CD4-positive, alpha-beta memory T cell (primary cell): Measurements from ENCODE around the gene NAA80. TPM values are rescaled to one million over a fixed set of nuclear protein-coding genes. Genes with fewer than 3 reads are reported as not detected.

Source experiments
- CTCF ChIA-PET: fragments of 350-600 bp; sonication (Branson Sonifier 250); formaldehyde crosslinking; loops from one replicate; lab custom pipeline; 2021; ENCODE audit warnings: inconsistent platforms; ENCODE audit not compliant: partially characterized antibody; lab: Charles Lee
- POLR2A ChIA-PET: fragments of 350-600 bp; sonication (Branson Sonifier 250); formaldehyde crosslinking; loops from one replicate; lab custom pipeline; 2021; ENCODE audit not compliant: partially characterized antibody; lab: Charles Lee
- DNase-seq, 5 donors: peaks; one replicate each; pipeline versions ENCODE4 v3.0.0 to v3.0.0-alpha.2; 2020 to 2022; ENCODE audit warnings: mixed read lengths in 1 of 5
- H3K27ac ChIP-seq: one replicate; pipeline ENCODE4 v1.7.0; 2013; ENCODE audit warnings: low read depth, low read length
- H3K27me3 ChIP-seq: 2 replicates; pipeline ENCODE4 v1.7.0; 2013; ENCODE audit warnings: mild to moderate bottlenecking, low read length, moderate library complexity; ENCODE audit not compliant: insufficient read depth
- H3K36me3 ChIP-seq: 2 replicates; pipeline ENCODE4 v1.7.0; 2013; ENCODE audit warnings: mild to moderate bottlenecking, low read length, moderate library complexity; ENCODE audit not compliant: insufficient read depth
- H3K4me1 ChIP-seq: 2 replicates; pipeline ENCODE4 v1.7.0; 2013; ENCODE audit warnings: mild to moderate bottlenecking, low read length, moderate library complexity; ENCODE audit not compliant: insufficient read depth
- H3K4me3 ChIP-seq, 2 donors: one replicate each; pipeline ENCODE4 v1.7.0; 2013; ENCODE audit warnings: low read length in 2 of 2, mild to moderate bottlenecking in 1 of 2
- H3K9me3 ChIP-seq, 2 donors: one replicate each; pipeline ENCODE4 v1.7.0; 2013; ENCODE audit warnings: low read length in 2 of 2, control low read depth in 1 of 2; ENCODE audit not compliant: control insufficient read depth in 1 of 2
- H3K27ac Mint-ChIP-seq, 7 donors: one replicate each; pipeline ENCODE4 v1.8.0; 2020 to 2021; ENCODE audit warnings: mixed read lengths in 7 of 7, mild to moderate bottlenecking in 6 of 7, inconsistent platforms in 3 of 7, moderate library complexity in 3 of 7
- H3K27me3 Mint-ChIP-seq, 2 donors: one replicate each; pipeline ENCODE4 v1.8.0; 2020 to 2021; ENCODE audit warnings: mixed read lengths in 2 of 2
- H3K36me3 Mint-ChIP-seq, 2 donors: one replicate each; pipeline ENCODE4 v1.8.0; 2020 to 2021; ENCODE audit warnings: mixed read lengths in 2 of 2, inconsistent platforms in 1 of 2, mild to moderate bottlenecking in 1 of 2
- H3K4me1 Mint-ChIP-seq, 4 donors: one replicate each; pipeline ENCODE4 v1.8.0; 2020 to 2021; ENCODE audit warnings: mixed read lengths in 4 of 4, mild to moderate bottlenecking in 1 of 4
- H3K4me3 Mint-ChIP-seq, 8 donors: one replicate each; pipeline ENCODE4 v1.8.0; 2020 to 2021; ENCODE audit warnings: mixed read lengths in 8 of 8, mild to moderate bottlenecking in 7 of 8, moderate library complexity in 6 of 8, inconsistent platforms in 3 of 8
- H3K9me3 Mint-ChIP-seq, 8 donors: one replicate each; pipeline ENCODE4 v1.8.0; 2020 to 2021; ENCODE audit warnings: mixed read lengths in 8 of 8, mild to moderate bottlenecking in 5 of 8, inconsistent platforms in 3 of 8, moderate library complexity in 1 of 8
- intact Hi-C: fragments of 100-400 bp; cut with micrococcal nuclease; formaldehyde crosslinking; loops from one replicate; pipeline ENCODE4 v1.15.1; 2023
- polyA plus RNA-seq, 2 donors: library from polyadenylated mRNA; unstranded; fragments of 300-500 nt; fragmentation: Illumina TruSeq; gene quantifications; one replicate each; pipeline ENCODE4 v1.2.3, GENCODE V29; 2021
- total RNA-seq, 2 experiments: library from RNA; stranded (reverse); gene quantifications; one replicate each; pipeline ENCODE4 v1.2.3, GENCODE V29; 2021

Gene NAA80
- total and polyA plus RNA-seq, 4 experiments from 2014 or later, result 16.7 to 33.7 (median 31.7) TPM

DNA sequence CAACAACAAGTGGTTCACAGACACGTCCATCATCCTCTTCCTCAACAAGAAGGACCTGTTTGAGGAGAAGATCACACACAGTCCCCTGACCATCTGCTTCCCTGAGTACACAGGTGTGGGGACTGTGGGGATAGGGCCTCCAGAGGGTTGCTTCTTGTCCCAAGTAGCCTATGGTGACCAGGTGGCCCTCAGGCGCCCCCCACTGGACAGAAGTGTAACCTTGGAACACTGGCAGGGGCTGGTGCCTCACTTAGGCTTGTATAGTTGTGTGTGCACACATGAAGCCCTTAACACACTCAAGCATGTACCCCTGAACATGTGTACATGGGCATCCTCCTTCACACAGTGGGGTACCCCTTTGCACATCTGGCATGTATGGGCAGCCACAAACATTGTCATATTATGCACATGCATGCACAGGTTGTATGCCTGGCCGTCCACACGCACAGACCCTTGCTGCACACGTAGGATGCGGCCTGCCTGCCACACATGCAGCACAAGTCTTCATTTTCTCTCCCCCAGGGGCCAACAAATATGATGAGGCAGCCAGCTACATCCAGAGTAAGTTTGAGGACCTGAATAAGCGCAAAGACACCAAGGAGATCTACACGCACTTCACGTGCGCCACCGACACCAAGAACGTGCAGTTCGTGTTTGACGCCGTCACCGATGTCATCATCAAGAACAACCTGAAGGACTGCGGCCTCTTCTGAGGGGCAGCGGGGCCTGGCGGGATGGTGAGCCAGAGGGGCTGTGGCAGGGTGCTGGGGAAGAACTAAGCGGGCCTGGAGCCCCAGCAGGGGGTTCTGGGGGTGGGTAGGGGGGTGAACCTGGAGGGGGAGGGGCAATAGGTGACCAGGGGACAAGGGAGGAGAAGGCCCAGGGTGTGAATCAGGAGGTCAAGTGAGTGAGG is 42.0 kb downstream of the NAA80 start:
- intact Hi-C loops, result no loop called here
- Histone ChIP-seq H3K4me1 (peaks cover 13% of the 10 kb centered on the region), H3K4me3 (no peak overlapping the region), H3K27ac (no peak overlapping the region), H3K27me3 (no peaks in the 10 kb centered on the region), H3K36me3 (peaks cover 57% of the 10 kb centered on the region), H3K9me3 (no peaks in the 10 kb centered on the region)
- Mint-ChIP-seq H3K27me3 (no peaks in the 10 kb centered on the region), H3K27ac (peak overlapping the region in 4 of 7 donors; percentile 15 to 71 (median 45)), H3K9me3 (no peaks in the 10 kb centered on the region), H3K4me3 (peak overlapping the region in 2 of 8 donors; percentile 25 to 32), H3K4me1 (peaks cover 6 to 9% (median 8%) of the 10 kb centered on the region in 4 donors), H3K36me3 (peaks cover 23 to 49% of the 10 kb centered on the region in 2 donors)
- POLR2A ChIA-PET, result interaction anchor here (1.0 to 5.2 kb wide), 2 partner anchors 9 to 11 kb away, joined by 3 to 35 read pairs; no protein-coding TSS in a partner anchor
- CTCF ChIA-PET, result interaction anchor here (0.7 to 6.2 kb wide), 9 partner anchors 7 to 63 kb away, joined by 3 to 34 read pairs (median 11); partner anchors contain the start of gene GNAI2
- no peak for DNase-seq

DNA sequence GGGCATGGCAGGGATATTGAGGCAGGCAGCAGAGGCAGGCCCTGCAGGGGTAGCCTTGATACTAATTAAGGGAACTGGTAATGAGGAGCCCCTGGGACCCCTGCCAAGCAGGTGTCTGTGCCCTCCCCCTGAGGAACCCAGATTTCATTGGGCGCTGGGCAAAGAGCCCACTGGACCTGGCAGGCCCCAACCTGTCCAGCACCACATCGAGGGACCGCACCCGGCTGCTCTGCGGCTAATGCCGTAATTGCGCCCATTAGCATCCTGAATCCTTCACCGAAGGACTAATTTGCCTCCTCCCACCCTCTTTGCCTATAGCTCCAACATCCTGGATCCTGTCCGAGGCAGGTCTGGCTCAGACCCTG is 44.0 kb downstream of the NAA80 start:
- POLR2A ChIA-PET, result no interaction called here
- H3K4me3 Mint-ChIP-seq, result no peak overlapping the region
- H3K27ac ChIP-seq, result no peak overlapping the region
- no peaks in the 10 kb centered on the region for H3K9me3 ChIP-seq
- no peaks in the 10 kb centered on the region for H3K27me3 ChIP-seq
- CTCF ChIA-PET, result interaction anchor here (2.8 to 6.2 kb wide), 2 partner anchors 9 to 61 kb away, joined by 12 to 34 read pairs; no protein-coding TSS in a partner anchor
- peaks cover 73% of the 10 kb centered on the region for H3K36me3 ChIP-seq
- peaks cover 23 to 57% of the 10 kb centered on the region in 2 donors for H3K36me3 Mint-ChIP-seq
- no peak overlapping the region for H3K27ac Mint-ChIP-seq
- H3K9me3 Mint-ChIP-seq, result no peaks in the 10 kb centered on the region
- peaks cover 25% of the 10 kb centered on the region for H3K4me1 ChIP-seq
- no peak overlapping the region for H3K4me3 ChIP-seq
- peaks cover 12 to 23% (median 17%) of the 10 kb centered on the region in 4 donors for H3K4me1 Mint-ChIP-seq
- no peaks in the 10 kb centered on the region for H3K27me3 Mint-ChIP-seq
- DNase-seq, result no peak
- intact Hi-C loops, result no loop called here

DNA sequence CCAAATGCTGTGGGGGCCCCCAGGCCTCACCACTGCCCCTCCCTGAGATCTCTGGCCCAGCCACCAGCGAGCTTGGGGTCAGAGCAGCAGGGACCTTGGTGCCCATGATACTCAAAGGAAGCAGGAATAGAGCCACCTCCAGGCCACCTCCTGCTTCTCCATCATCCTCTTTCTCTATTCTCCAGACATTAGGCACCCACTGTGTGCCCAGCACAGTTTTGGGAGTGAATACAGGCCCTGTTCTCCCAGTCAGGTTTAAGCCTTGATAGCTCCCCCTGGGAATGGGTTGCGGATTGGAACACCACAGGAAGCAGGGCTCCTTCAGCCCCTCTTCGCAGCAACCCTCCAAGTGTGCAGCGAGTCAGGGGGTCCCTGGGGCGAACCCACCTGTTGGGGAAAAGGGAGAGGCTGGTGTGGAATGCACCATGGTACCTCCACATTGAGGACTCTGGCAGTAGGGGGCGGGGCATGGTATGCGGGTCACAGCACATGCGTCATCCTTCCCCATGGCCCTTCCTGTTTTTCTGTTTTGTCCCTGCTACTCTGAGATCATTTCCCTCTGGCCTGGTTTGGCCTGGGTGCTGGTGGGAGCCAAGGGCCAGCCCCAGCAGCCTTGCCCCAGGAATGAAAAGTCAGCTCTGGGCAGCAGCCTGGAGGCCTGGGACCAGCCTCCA is 44.5 kb downstream of the NAA80 start:
- no peak for DNase-seq
- peaks cover 23 to 60% of the 10 kb centered on the region in 2 donors for H3K36me3 Mint-ChIP-seq
- Histone ChIP-seq H3K4me1 (peaks cover 27% of the 10 kb centered on the region), H3K27ac (no peak overlapping the region), H3K36me3 (peaks cover 78% of the 10 kb centered on the region), H3K9me3 (no peaks in the 10 kb centered on the region), H3K4me3 (no peak overlapping the region), H3K27me3 (no peaks in the 10 kb centered on the region)
- ChIA-PET CTCF (interaction anchor here (1.7 to 2.8 kb wide), 2 partner anchors 60 kb away, joined by 8 to 12 read pairs; no protein-coding TSS in a partner anchor), POLR2A (interaction anchor here (1.2 to 1.5 kb wide), 2 partner anchors 18 to 19 kb away, joined by 5 read pairs; partner anchors contain the start of gene GNAI2)
- H3K27me3 Mint-ChIP-seq, result no peaks in the 10 kb centered on the region
- H3K4me3 Mint-ChIP-seq, result no peak overlapping the region
- H3K27ac Mint-ChIP-seq, result peak overlapping the region in 3 of 7 donors; percentile 18 to 86 (median 44)
- H3K4me1 Mint-ChIP-seq, result peaks cover 15 to 27% (median 19%) of the 10 kb centered on the region in 4 donors
- H3K9me3 Mint-ChIP-seq, result no peaks in the 10 kb centered on the region
- intact Hi-C loops, result no loop called here

DNA sequence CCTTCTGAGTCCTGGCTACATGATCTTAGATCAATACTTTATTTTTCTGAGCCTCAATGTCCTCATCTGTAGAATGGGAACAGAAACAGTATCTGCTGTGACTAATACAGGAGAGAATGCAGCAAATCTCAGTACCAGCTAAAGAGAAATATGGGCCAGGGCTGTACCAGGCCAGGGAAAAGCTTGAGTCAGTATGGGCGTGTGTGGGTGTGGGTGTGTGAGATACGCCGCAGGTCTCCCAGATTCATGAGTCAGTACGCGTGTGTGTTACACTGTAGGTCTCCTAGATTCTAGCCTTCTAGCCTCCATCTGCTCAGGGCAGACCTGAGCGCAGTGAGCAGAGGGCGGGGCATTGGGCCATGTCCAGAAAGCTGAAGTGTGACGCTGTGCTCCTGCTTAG is 48.0 kb downstream of the NAA80 start:
- Mint-ChIP-seq H3K36me3 (peaks cover 8 to 41% of the 10 kb centered on the region in 2 donors), H3K4me3 (peak overlapping the region in 2 of 8 donors; percentile 10 to 38), H3K9me3 (no peaks in the 10 kb centered on the region), H3K27me3 (no peaks in the 10 kb centered on the region), H3K4me1 (peaks cover 27 to 53% (median 35%) of the 10 kb centered on the region in 4 donors), H3K27ac (peak overlapping the region in 6 of 7 donors; percentile 39 to 81 (median 70))
- CTCF ChIA-PET, result interaction anchor here (0.9 to 6.4 kb wide), 5 partner anchors 8 to 57 kb away, joined by 3 to 238 read pairs (median 6); no protein-coding TSS in a partner anchor
- H3K4me3 ChIP-seq, result no peak overlapping the region
- H3K27me3 ChIP-seq, result no peaks in the 10 kb centered on the region
- H3K9me3 ChIP-seq, result no peaks in the 10 kb centered on the region
- POLR2A ChIA-PET, result no interaction called here
- peaks cover 58% of the 10 kb centered on the region for H3K4me1 ChIP-seq
- no peak for DNase-seq
- no peak overlapping the region for H3K27ac ChIP-seq
- intact Hi-C loops, result no loop called here
- H3K36me3 ChIP-seq, result peaks cover 57% of the 10 kb centered on the region

DNA sequence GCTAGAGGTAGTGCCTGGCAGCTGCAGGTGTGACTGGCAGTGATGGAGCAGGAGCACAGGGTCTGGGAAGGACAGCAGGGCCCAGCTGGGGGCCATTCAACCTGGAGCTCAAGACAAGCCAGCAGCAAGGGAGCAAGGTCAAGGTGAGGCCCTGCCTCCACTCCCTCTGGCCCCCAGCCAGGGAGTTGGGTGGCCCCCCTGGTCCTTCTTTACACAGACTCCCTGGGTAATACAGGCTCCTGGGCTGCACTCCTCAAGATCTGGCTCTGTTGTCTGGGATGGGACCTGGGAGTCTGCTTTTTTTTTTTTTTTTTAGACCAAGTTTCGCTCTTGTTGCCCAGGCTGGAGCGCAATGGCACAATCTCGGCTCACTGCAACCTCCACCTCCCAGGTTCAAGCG is 48.7 kb downstream of the NAA80 start:
- Mint-ChIP-seq H3K4me1 (peaks cover 28 to 60% (median 41%) of the 10 kb centered on the region in 4 donors), H3K9me3 (no peaks in the 10 kb centered on the region), H3K36me3 (peaks cover 8 to 40% of the 10 kb centered on the region in 2 donors), H3K4me3 (peak overlapping the region in 1 of 8 donors; percentile 33), H3K27me3 (no peaks in the 10 kb centered on the region), H3K27ac (peak overlapping the region in 6 of 7 donors; percentile 74 to 88 (median 78))
- peaks cover 53% of the 10 kb centered on the region for H3K36me3 ChIP-seq
- no peaks in the 10 kb centered on the region for H3K27me3 ChIP-seq
- H3K4me3 ChIP-seq, result no peak overlapping the region
- peak overlapping the region; percentile 25 for H3K27ac ChIP-seq
- no peak for DNase-seq
- CTCF ChIA-PET, result interaction anchor here (1.0 to 6.4 kb wide), 7 partner anchors 9 to 58 kb away, joined by 3 to 238 read pairs (median 6); partner anchors contain the start of genes GNAI2 and GNAT1
- intact Hi-C loops, result no loop called here
- H3K9me3 ChIP-seq, result no peaks in the 10 kb centered on the region
- POLR2A ChIA-PET, result interaction anchor here (1.0 to 4.5 kb wide), 5 partner anchors 9 to 87 kb away, joined by 3 to 35 read pairs (median 5); partner anchors contain the start of gene GNAI2
- peaks cover 65% of the 10 kb centered on the region for H3K4me1 ChIP-seq

DNA sequence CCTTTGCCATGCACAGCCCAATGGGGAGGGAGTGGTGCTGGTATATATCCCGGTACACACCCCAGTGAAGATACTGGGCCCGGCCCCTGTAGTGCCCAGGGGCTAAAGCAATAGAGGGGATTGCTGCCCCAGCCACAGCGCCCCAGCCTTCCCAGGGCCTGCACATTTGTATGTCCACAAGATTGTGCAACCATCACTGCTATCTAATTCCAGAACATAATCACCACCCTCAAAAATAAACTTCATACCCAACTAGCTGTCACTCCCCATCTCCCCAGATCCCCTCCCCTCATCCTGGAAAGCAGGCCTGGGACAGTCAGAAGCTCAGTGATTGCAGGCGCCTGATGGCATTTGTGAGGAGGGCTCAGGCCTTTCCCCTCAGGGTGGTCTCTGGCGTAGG is 49.7 kb downstream of the NAA80 start:
- Histone ChIP-seq H3K4me1 (peaks cover 76% of the 10 kb centered on the region), H3K27me3 (no peaks in the 10 kb centered on the region), H3K4me3 (no peak overlapping the region), H3K9me3 (no peaks in the 10 kb centered on the region), H3K36me3 (peaks cover 46% of the 10 kb centered on the region), H3K27ac (peak overlapping the region; percentile 76)
- H3K36me3 Mint-ChIP-seq, result peaks cover 8 to 37% of the 10 kb centered on the region in 2 donors
- H3K27me3 Mint-ChIP-seq, result no peaks in the 10 kb centered on the region
- H3K27ac Mint-ChIP-seq, result peak overlapping the region in 5 of 7 donors; percentile 29 to 76 (median 35)
- no peak for DNase-seq
- H3K4me3 Mint-ChIP-seq, result no peak overlapping the region
- CTCF ChIA-PET, result interaction anchor here (1.4 to 6.4 kb wide), 4 partner anchors 10 to 56 kb away, joined by 3 to 238 read pairs (median 58); partner anchors contain the start of gene GNAT1
- H3K9me3 Mint-ChIP-seq, result no peaks in the 10 kb centered on the region
- intact Hi-C loops, result no loop called here
- POLR2A ChIA-PET, result interaction anchor here (0.6 to 4.5 kb wide), 7 partner anchors 11 to 88 kb away, joined by 3 to 35 read pairs (median 5); partner anchors contain the start of gene GNAI2
- H3K4me1 Mint-ChIP-seq, result peaks cover 31 to 69% (median 47%) of the 10 kb centered on the region in 4 donors
